ENCODE data around the gene TMEM221. TPM values are rescaled to one million over a fixed set of nuclear protein-coding genes. Genes with fewer than 3 reads are reported as not detected.

The TMEM221 gene
- total RNA-seq, 1 donor from 2014 or later: not detected

- no peak overlapping the region for H3K27ac ChIP-seq
- peaks cover 0 to 2% of the 10 kb centered on the region in 2 donors for H3K36me3 ChIP-seq
- H3K27me3 ChIP-seq: no peaks in the 10 kb centered on the region
- TF ChIP-seq, protein P1, sequence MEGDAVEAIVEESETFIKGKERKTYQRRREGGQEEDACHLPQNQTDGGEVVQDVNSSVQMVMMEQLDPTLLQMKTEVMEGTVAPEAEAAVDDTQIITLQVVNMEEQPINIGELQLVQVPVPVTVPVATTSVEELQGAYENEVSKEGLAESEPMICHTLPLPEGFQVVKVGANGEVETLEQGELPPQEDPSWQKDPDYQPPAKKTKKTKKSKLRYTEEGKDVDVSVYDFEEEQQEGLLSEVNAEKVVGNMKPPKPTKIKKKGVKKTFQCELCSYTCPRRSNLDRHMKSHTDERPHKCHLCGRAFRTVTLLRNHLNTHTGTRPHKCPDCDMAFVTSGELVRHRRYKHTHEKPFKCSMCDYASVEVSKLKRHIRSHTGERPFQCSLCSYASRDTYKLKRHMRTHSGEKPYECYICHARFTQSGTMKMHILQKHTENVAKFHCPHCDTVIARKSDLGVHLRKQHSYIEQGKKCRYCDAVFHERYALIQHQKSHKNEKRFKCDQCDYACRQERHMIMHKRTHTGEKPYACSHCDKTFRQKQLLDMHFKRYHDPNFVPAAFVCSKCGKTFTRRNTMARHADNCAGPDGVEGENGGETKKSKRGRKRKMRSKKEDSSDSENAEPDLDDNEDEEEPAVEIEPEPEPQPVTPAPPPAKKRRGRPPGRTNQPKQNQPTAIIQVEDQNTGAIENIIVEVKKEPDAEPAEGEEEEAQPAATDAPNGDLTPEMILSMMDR (IDR thresholded peaks at IDR 0.05): peak; percentile 39 to 52 (median 48)
- H3K4me1 ChIP-seq: peaks cover 4 to 6% of the 10 kb centered on the region in 2 donors
- intact Hi-C loops (cut with DNase I): no loop called here
- no peak for DNase-seq (ENCODE audit: low spot score in 2 of 2)
- H3K9me3 ChIP-seq: no peaks in the 10 kb centered on the region
- no peak overlapping the region for H3K4me3 ChIP-seq
Observed at GRCh38 chr19:17394891-17395415, 53.5 kb downstream of the TMEM221 start.

GRCh38 chr19:17393914-17394313 is 54.6 kb downstream of the TMEM221 start, which contains the start of gene CCDC194:
TSS of gene CCDC194 (minus strand) at chr19:17394196. CDS start at chr19:17394158, 38 bp downstream.
- intact Hi-C loops (cut with DNase I): no loop called here
- Histone ChIP-seq H3K4me3 (no peak within 1 kb of the TSS), H3K27me3 (no peaks in the 10 kb centered on the region), H3K27ac (no peak within 1 kb of the TSS), H3K9me3 (peaks cover 0 to 3% of the 10 kb centered on the region in 2 donors), H3K4me1 (peaks cover 4 to 6% of the 10 kb centered on the region in 2 donors), H3K36me3 (peaks cover 0 to 2% of the 10 kb centered on the region in 2 donors)
- TF ChIP-seq, protein P1 (IDR thresholded peaks at IDR 0.05): no peak
- DNase-seq (ENCODE audit: low spot score in 2 of 2): no peak

DNA sequence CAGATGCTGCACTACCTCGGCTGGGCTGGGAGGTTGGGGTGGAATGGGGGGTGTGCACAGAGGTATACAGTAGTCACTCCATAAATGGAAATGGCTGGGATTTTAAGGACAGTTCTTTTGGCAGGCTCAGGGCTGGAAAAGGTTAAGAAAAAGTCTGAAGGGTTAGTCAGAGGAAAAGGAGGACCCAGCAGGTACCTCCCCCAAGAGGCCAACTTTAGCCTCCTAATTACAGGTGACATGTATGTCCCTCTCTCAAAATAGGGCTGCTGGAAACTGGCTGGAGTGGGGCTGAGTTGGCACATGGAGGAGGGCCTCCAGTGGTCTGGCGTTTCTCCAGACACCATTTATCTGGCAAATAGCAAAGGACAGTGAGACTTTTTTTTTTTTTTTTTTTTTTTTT is 55.5 kb downstream of the TMEM221 start:
- DNase-seq (ENCODE audit: low spot score in 2 of 2): no peak
- intact Hi-C loops (cut with DNase I): no loop called here
- Histone ChIP-seq H3K36me3 (no peaks in the 10 kb centered on the region), H3K27me3 (no peaks in the 10 kb centered on the region), H3K9me3 (peaks cover 0 to 3% of the 10 kb centered on the region in 2 donors), H3K27ac (no peak overlapping the region), H3K4me3 (no peak overlapping the region), H3K4me1 (peaks cover 4 to 6% of the 10 kb centered on the region in 2 donors)
- TF ChIP-seq, protein P1 (IDR thresholded peaks at IDR 0.05): no peak

- Histone ChIP-seq H3K36me3 (no peaks in the 10 kb centered on the region), H3K4me3 (peak overlapping the region; percentile 45 to 71), H3K9me3 (peaks cover 0 to 3% of the 10 kb centered on the region in 2 donors), H3K27me3 (no peaks in the 10 kb centered on the region), H3K27ac (no peak overlapping the region), H3K4me1 (peaks cover 4 to 6% of the 10 kb centered on the region in 2 donors)
- intact Hi-C loops (cut with DNase I): loop anchor here (1.0 to 2.0 kb wide), 5 partner anchors 28 to 99 kb away; partner anchors contain the start of gene GTPBP3
- TF ChIP-seq, protein P1 (IDR thresholded peaks at IDR 0.05): no peak
- DNase-seq (ENCODE audit: low spot score in 2 of 2): no peak
Observed at GRCh38 chr19:17391371-17392151, 56.9 kb downstream of the TMEM221 start.

GRCh38 chr19:17390665-17391370 is 57.6 kb downstream of the TMEM221 start:
- Histone ChIP-seq H3K4me3 (peak overlapping the region; percentile 45 to 71), H3K27me3 (no peaks in the 10 kb centered on the region), H3K36me3 (no peaks in the 10 kb centered on the region), H3K4me1 (peaks cover 4 to 6% of the 10 kb centered on the region in 2 donors), H3K9me3 (peaks cover 0 to 3% of the 10 kb centered on the region in 2 donors), H3K27ac (peak overlapping the region in 1 of 2 donors; percentile 32)
- DNase-seq (ENCODE audit: low spot score in 2 of 2): peak; percentile 67 to 96
- TF ChIP-seq, protein P1 (IDR thresholded peaks at IDR 0.05): peak; percentile 68 to 96 (median 80)
- intact Hi-C loops (cut with DNase I): loop anchor here (1.0 to 2.0 kb wide), 5 partner anchors 28 to 98 kb away; partner anchors contain the start of gene GTPBP3
